ENCODE data around the gene CD320.

DNA sequence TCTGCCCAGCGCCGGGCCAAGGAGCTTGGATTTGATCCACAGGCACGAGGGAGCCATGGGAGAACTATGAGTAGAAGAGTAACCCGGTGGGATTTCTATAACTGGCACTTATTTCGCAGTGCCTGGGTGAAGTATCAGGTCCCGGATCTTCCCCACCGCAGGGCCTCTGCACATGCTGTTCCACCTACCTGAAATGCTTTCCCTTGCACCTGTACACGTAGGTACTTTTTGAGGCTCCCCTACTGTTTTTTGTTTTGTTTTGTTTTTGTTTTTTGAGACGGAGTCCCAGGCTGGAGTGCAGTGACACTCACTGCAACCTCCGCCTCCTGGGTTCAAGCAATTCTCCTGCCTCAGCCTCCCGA is 35.3 kb upstream of the CD320 start:
- TF ChIP-seq, protein P1, sequence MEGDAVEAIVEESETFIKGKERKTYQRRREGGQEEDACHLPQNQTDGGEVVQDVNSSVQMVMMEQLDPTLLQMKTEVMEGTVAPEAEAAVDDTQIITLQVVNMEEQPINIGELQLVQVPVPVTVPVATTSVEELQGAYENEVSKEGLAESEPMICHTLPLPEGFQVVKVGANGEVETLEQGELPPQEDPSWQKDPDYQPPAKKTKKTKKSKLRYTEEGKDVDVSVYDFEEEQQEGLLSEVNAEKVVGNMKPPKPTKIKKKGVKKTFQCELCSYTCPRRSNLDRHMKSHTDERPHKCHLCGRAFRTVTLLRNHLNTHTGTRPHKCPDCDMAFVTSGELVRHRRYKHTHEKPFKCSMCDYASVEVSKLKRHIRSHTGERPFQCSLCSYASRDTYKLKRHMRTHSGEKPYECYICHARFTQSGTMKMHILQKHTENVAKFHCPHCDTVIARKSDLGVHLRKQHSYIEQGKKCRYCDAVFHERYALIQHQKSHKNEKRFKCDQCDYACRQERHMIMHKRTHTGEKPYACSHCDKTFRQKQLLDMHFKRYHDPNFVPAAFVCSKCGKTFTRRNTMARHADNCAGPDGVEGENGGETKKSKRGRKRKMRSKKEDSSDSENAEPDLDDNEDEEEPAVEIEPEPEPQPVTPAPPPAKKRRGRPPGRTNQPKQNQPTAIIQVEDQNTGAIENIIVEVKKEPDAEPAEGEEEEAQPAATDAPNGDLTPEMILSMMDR (IDR thresholded peaks at IDR 0.05): peak in 1 of 12 donors; percentile 7
- TF ChIP-seq POLR2A (IDR thresholded peaks at IDR 0.05): no peak
